HepG2 (cell line): ENCODE data around the gene GNPDA2. TPM values are rescaled to one million over a fixed set of nuclear protein-coding genes. Genes with fewer than 3 reads are reported as not detected.

Experiments
- CAMTA2 ChIP-seq: sonication (generic); formaldehyde crosslinking; IDR thresholded peaks from 2 replicates; pipeline ENCODE4 v1.4.0; 2020; ENCODE audit warnings: mild to moderate bottlenecking, missing genetic modification reagents, borderline replicate concordance
- DR1 ChIP-seq: sonication (generic); formaldehyde crosslinking; IDR thresholded peaks from 2 replicates; pipeline ENCODE4 v1.8.0; 2021; ENCODE audit warnings: mild to moderate bottlenecking, missing genetic modification reagents, inconsistent platforms
- FOXC1 ChIP-seq: sonication (generic); formaldehyde crosslinking; IDR thresholded peaks from 2 replicates; pipeline ENCODE4 v1.8.0; 2022; ENCODE audit warnings: mild to moderate bottlenecking, missing genetic modification reagents, borderline replicate concordance
- GABPB1 ChIP-seq: IDR thresholded peaks from 2 replicates; pipeline ENCODE4 v1.6.1; 2016; ENCODE audit warnings: mild to moderate bottlenecking, missing genetic modification reagents, moderate library complexity, missing compliant biosample characterization
- HHEX ChIP-seq: IDR thresholded peaks from 2 replicates; pipeline ENCODE4 v1.6.1; 2016; ENCODE audit warnings: control low read depth
- MBD4 ChIP-seq: IDR thresholded peaks from 2 replicates; pipeline ENCODE4 v1.6.1; 2012; ENCODE audit warnings: low read length, inconsistent platforms, borderline replicate concordance
- MEF2D ChIP-seq: sonication (generic); formaldehyde crosslinking; IDR thresholded peaks from 2 replicates; pipeline ENCODE4 v1.5.1; 2020; ENCODE audit warnings: mild to moderate bottlenecking, missing genetic modification reagents
- RELA ChIP-seq: sonication (generic); formaldehyde crosslinking; IDR thresholded peaks from 2 replicates; pipeline ENCODE4 v1.4.0; 2020; ENCODE audit warnings: missing genetic modification reagents
- TBX2 ChIP-seq: sonication (generic); formaldehyde crosslinking; IDR thresholded peaks from 2 replicates; pipeline ENCODE4 v1.5.0; 2020; ENCODE audit warnings: missing genetic modification reagents, mild to moderate bottlenecking, borderline replicate concordance
- ZNF549 ChIP-seq: sonication (generic); formaldehyde crosslinking; IDR thresholded peaks from 2 replicates; pipeline ENCODE4 v1.5.0; 2020; ENCODE audit warnings: missing genetic modification reagents
- ZNF615 ChIP-seq: sonication (generic); formaldehyde crosslinking; IDR thresholded peaks from 2 replicates; pipeline ENCODE4 v1.5.0; 2020; ENCODE audit warnings: mild to moderate bottlenecking, missing genetic modification reagents, borderline replicate concordance
- polyA plus RNA-seq, 8 experiments: library from polyadenylated mRNA; depleted of rRNA in 3 of 8; stranded (reverse) in 7 of 8; unstranded in 1 of 8; fragments of >200 nt; fragmentation: Illumina TruSeq in 4 of 8; extraction: Trizol in 4 of 8; gene quantifications; 2 replicates each; pipeline versions ENCODE4 v1.2.1 to v1.2.3, GENCODE V29; 2011 to 2016; ENCODE audit warnings: low read depth in 4 of 8, missing spikeins in 1 of 8, mixed read lengths in 1 of 8; ENCODE audit not compliant: insufficient read depth in 1 of 8
- total RNA-seq, 5 experiments: library from RNA; depleted of rRNA; stranded (reverse); fragments of >200 nt; fragmentation: Illumina TruSeq; extraction: Trizol; gene quantifications; 2 replicates each; pipeline ENCODE4 v1.2.3, GENCODE V29; 2016; ENCODE audit warnings: low read depth in 1 of 5
- TF ChIP-seq, protein P1 (sequence below): IDR thresholded peaks from 2 replicates; pipeline ENCODE4 v1.6.1; 2016; ENCODE audit warnings: low read depth, missing genetic modification reagents, missing compliant biosample characterization
- TF ChIP-seq, protein P2 (sequence below): sonication (generic); formaldehyde crosslinking; IDR thresholded peaks from 2 replicates; pipeline ENCODE4 v1.4.0; 2020; ENCODE audit warnings: mild to moderate bottlenecking, missing genetic modification reagents
- TF ChIP-seq, protein P3 (sequence below): sonication (generic); formaldehyde crosslinking; IDR thresholded peaks from 2 replicates; pipeline ENCODE4 v1.4.0; 2020; ENCODE audit warnings: missing genetic modification reagents
- TF ChIP-seq, protein P4 (sequence below): sonication (generic); formaldehyde crosslinking; IDR thresholded peaks from 2 replicates; pipeline ENCODE4 v1.9.0; 2022; ENCODE audit warnings: missing genetic modification reagents, mild to moderate bottlenecking, borderline replicate concordance

GNPDA2 gene
- total and polyA plus RNA-seq, 2 of the 13 experiments (the other 11 are each of a cell fraction or from before 2014, with no cell fraction given): 5.4 to 9.0 TPM

DNA sequence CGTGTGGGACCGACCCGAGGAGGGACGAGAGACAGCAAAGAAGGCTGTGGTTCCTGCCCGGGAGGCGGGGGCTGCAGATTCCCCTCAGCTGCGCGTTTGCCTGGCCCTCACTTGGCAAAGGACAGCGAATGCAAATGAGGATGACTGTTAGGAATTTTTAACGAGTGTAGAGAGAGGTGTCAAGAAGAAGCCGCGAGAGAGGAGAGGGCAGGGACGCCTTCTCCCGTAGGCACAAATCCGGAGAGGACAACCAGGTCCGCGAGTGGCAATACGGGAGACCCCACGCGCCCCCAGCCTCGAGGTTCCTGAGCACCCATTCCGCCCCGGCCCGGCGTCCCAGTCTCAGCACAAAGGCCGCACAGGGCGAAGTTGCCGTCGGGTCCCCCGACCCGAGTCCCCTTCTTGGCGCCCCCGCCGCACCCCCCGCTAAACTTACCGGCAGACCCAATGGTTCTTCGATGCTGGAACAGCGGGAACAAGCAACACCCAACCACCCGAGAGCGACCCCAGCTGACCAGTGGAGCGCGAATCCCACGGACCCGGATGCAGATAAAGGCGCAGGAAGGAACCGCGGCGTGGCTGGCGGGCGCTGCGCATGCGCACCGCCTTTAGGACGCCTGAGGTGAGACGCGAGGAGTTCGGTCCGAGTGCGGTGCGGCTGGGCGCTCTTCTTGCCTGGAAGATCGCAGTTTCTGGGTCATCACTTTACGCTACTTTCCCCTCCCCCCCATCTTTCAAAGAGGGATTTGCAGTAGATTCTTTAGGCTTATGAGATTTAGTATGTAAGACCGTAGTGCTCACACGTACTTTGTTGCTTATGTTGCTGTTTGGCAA lies at the start of gene GNPDA2 (continued):
- TF ChIP-seq, protein P1, sequence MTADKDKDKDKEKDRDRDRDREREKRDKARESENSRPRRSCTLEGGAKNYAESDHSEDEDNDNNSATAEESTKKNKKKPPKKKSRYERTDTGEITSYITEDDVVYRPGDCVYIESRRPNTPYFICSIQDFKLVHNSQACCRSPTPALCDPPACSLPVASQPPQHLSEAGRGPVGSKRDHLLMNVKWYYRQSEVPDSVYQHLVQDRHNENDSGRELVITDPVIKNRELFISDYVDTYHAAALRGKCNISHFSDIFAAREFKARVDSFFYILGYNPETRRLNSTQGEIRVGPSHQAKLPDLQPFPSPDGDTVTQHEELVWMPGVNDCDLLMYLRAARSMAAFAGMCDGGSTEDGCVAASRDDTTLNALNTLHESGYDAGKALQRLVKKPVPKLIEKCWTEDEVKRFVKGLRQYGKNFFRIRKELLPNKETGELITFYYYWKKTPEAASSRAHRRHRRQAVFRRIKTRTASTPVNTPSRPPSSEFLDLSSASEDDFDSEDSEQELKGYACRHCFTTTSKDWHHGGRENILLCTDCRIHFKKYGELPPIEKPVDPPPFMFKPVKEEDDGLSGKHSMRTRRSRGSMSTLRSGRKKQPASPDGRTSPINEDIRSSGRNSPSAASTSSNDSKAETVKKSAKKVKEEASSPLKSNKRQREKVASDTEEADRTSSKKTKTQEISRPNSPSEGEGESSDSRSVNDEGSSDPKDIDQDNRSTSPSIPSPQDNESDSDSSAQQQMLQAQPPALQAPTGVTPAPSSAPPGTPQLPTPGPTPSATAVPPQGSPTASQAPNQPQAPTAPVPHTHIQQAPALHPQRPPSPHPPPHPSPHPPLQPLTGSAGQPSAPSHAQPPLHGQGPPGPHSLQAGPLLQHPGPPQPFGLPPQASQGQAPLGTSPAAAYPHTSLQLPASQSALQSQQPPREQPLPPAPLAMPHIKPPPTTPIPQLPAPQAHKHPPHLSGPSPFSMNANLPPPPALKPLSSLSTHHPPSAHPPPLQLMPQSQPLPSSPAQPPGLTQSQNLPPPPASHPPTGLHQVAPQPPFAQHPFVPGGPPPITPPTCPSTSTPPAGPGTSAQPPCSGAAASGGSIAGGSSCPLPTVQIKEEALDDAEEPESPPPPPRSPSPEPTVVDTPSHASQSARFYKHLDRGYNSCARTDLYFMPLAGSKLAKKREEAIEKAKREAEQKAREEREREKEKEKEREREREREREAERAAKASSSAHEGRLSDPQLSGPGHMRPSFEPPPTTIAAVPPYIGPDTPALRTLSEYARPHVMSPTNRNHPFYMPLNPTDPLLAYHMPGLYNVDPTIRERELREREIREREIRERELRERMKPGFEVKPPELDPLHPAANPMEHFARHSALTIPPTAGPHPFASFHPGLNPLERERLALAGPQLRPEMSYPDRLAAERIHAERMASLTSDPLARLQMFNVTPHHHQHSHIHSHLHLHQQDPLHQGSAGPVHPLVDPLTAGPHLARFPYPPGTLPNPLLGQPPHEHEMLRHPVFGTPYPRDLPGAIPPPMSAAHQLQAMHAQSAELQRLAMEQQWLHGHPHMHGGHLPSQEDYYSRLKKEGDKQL (CRISPR knock-in tag): no peak; the same call in 1 of the 2 replicates
- peak; percentile 76; the same call in 1 of the 2 replicates for TF ChIP-seq TBX2
- TF ChIP-seq, protein P2, sequence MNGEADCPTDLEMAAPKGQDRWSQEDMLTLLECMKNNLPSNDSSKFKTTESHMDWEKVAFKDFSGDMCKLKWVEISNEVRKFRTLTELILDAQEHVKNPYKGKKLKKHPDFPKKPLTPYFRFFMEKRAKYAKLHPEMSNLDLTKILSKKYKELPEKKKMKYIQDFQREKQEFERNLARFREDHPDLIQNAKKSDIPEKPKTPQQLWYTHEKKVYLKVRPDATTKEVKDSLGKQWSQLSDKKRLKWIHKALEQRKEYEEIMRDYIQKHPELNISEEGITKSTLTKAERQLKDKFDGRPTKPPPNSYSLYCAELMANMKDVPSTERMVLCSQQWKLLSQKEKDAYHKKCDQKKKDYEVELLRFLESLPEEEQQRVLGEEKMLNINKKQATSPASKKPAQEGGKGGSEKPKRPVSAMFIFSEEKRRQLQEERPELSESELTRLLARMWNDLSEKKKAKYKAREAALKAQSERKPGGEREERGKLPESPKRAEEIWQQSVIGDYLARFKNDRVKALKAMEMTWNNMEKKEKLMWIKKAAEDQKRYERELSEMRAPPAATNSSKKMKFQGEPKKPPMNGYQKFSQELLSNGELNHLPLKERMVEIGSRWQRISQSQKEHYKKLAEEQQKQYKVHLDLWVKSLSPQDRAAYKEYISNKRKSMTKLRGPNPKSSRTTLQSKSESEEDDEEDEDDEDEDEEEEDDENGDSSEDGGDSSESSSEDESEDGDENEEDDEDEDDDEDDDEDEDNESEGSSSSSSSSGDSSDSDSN: peak; percentile 78
- TF ChIP-seq, protein P3, sequence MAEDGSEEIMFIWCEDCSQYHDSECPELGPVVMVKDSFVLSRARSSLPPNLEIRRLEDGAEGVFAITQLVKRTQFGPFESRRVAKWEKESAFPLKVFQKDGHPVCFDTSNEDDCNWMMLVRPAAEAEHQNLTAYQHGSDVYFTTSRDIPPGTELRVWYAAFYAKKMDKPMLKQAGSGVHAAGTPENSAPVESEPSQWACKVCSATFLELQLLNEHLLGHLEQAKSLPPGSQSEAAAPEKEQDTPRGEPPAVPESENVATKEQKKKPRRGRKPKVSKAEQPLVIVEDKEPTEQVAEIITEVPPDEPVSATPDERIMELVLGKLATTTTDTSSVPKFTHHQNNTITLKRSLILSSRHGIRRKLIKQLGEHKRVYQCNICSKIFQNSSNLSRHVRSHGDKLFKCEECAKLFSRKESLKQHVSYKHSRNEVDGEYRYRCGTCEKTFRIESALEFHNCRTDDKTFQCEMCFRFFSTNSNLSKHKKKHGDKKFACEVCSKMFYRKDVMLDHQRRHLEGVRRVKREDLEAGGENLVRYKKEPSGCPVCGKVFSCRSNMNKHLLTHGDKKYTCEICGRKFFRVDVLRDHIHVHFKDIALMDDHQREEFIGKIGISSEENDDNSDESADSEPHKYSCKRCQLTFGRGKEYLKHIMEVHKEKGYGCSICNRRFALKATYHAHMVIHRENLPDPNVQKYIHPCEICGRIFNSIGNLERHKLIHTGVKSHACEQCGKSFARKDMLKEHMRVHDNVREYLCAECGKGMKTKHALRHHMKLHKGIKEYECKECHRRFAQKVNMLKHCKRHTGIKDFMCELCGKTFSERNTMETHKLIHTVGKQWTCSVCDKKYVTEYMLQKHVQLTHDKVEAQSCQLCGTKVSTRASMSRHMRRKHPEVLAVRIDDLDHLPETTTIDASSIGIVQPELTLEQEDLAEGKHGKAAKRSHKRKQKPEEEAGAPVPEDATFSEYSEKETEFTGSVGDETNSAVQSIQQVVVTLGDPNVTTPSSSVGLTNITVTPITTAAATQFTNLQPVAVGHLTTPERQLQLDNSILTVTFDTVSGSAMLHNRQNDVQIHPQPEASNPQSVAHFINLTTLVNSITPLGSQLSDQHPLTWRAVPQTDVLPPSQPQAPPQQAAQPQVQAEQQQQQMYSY (CRISPR knock-in tag): 0 out of 2 replicates have a peak, but pooled peaks have one; percentile 57
- peak; percentile 46; the same call in 1 of the 2 replicates for TF ChIP-seq MEF2D (CRISPR knock-in tag)
- TF ChIP-seq, protein P4, sequence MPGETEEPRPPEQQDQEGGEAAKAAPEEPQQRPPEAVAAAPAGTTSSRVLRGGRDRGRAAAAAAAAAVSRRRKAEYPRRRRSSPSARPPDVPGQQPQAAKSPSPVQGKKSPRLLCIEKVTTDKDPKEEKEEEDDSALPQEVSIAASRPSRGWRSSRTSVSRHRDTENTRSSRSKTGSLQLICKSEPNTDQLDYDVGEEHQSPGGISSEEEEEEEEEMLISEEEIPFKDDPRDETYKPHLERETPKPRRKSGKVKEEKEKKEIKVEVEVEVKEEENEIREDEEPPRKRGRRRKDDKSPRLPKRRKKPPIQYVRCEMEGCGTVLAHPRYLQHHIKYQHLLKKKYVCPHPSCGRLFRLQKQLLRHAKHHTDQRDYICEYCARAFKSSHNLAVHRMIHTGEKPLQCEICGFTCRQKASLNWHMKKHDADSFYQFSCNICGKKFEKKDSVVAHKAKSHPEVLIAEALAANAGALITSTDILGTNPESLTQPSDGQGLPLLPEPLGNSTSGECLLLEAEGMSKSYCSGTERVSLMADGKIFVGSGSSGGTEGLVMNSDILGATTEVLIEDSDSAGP (CRISPR knock-in tag): peak; percentile 79
- peak; percentile 91 for TF ChIP-seq GABPB1 (CRISPR knock-in tag)
- no peak for TF ChIP-seq HHEX (CRISPR knock-in tag)
- 0 out of 2 replicates have a peak, but pooled peaks have one; percentile 12 for TF ChIP-seq FOXC1 (CRISPR knock-in tag)
- TF ChIP-seq ZNF615: no peak
- peak; percentile 90 for TF ChIP-seq DR1 (CRISPR knock-in tag)
- TF ChIP-seq ZNF549 (CRISPR knock-in tag): no peak
- peak; percentile 34; the same call in 1 of the 2 replicates for TF ChIP-seq RELA
- peak; percentile 70; the same call in 1 of the 2 replicates for TF ChIP-seq CAMTA2
- TF ChIP-seq MBD4: no peak
